Spleen (tissue), 7 donors: ENCODE data around the gene PSMD5.

Experiments used
- POLR2A ChIP-seq, 3 donors: fragments of 450-650 bp; IDR thresholded peaks; one replicate each; pipeline ENCODE4 v1.5.1; 2017; ENCODE audit warnings: antibody characterized with exemption in 3 of 3, mild to moderate bottlenecking in 1 of 3
- POLR2AphosphoS5 ChIP-seq, 3 donors: sonication (generic); formaldehyde crosslinking; IDR thresholded peaks; one replicate each; pipeline ENCODE4 v1.5.1; 2017; ENCODE audit warnings: antibody characterized with exemption in 3 of 3
- TF ChIP-seq, protein P1 (sequence below), 11 experiments: fragments of 200-600 bp in 7 of 11; fragments of 450-650 bp in 4 of 11; sonication (generic) in 4 of 11; IDR thresholded peaks in 8 of 11; conservative IDR thresholded peaks in 3 of 11; 1 replicate in 7 of 11; 2 replicates in 4 of 11; pipeline versions ENCODE4 v1.4.0 to v1.8.0; 2016 to 2021; ENCODE audit warnings: antibody characterized with exemption in 11 of 11, inconsistent platforms in 4 of 11, mild to moderate bottlenecking in 1 of 11
- donor health status: DM: no; HTN: no; CAD: no; lungs with moderate emphysema.
- donor health status: DM: no; HTN: no; CAD: no.
- donor health status: DM: no; HTN: no; CAD: no.

DNA sequence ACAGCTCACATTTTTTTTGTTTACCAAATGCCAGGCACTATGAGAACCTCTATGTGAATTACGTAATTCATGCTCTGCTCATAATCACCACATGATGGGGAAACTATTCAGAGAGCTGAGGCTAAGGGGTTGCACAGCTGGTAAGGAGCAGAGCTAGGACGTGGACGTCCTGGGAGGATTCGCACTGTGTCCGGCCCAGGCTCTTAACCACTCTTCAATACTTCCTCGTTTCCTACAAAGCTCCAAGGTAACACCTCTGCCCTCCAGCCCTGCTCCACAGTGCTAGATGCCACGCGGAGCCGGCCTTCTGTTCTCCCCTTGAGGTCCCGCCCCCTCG, 25.6 kb upstream of the PSMD5 start:
- TF ChIP-seq, protein P1, sequence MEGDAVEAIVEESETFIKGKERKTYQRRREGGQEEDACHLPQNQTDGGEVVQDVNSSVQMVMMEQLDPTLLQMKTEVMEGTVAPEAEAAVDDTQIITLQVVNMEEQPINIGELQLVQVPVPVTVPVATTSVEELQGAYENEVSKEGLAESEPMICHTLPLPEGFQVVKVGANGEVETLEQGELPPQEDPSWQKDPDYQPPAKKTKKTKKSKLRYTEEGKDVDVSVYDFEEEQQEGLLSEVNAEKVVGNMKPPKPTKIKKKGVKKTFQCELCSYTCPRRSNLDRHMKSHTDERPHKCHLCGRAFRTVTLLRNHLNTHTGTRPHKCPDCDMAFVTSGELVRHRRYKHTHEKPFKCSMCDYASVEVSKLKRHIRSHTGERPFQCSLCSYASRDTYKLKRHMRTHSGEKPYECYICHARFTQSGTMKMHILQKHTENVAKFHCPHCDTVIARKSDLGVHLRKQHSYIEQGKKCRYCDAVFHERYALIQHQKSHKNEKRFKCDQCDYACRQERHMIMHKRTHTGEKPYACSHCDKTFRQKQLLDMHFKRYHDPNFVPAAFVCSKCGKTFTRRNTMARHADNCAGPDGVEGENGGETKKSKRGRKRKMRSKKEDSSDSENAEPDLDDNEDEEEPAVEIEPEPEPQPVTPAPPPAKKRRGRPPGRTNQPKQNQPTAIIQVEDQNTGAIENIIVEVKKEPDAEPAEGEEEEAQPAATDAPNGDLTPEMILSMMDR (IDR thresholded peaks at IDR 0.05 in 8 of 11, conservative IDR thresholded peaks at IDR 0.05 in 3 of 11) = peak in 3 of 11 experiments; percentile 8 to 32 (median 26)
- TF ChIP-seq POLR2A (IDR thresholded peaks at IDR 0.05) (no peak), POLR2AphosphoS5 (IDR thresholded peaks at IDR 0.05) (peak in 1 of 3 donors; percentile 38)
